ENCODE results near the gene BIRC7.

DNA sequence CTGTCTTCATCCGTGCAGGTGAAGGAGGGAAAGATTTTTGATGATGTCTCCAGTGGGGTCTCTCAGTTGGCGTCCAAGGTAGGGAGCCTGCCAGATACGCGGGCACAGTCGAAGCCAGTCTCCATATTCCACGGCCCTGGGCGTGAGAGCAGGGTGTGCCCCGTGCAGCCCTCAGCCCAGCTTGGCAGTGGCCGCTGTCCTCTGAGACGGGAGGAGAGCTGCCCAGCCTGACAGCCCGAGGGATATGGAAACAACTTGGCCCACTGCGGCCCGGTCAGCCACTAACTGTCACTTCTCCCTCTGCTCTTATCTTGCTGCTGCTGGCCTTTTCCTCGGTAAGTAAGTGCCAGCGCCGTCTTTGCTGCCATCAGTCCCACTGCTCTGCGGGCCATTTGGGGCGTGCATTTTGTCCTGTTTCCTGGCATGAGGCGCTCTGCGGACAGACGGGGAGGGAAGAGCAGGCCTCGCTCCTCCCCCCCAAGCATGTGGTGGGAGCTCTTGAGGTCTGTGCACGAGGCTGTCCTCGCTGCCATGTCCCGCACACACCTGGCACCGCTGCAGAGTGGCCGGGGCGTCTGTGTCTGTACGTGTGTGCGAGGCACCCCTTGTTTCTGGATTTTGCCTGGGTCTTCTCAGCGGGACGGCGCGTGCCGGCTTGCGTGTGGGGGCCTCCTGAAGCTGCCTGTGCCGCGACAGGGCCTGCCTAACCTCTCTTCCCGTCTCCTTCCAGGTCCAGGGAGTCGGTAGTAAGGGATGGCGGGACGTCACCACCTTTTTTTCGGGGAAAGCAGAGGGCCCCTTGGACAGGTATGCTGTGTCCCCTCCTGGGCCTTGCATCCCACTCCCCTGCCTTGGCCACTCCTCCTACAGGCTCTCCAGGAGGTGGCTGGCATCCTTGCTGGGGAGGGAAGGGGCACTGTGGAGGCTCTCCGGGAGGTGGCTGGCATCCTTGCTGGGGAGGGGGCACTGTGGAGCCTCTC is 50.2 kb downstream of the BIRC7 start:
- TF ChIP-seq CTCF (conservative IDR thresholded peaks at IDR 0.05) (no peak), ZFX (IDR thresholded peaks at IDR 0.05) (no peak)
